SK-N-MC (cell line): Measurements from ENCODE around the gene RHOH.

Source experiments
- DNase-seq: peaks from one replicate; pipeline ENCODE4 v3.0.0-alpha.2; 2011; ENCODE audit warnings: low read depth, low spot score
- H3K27ac ChIP-seq: fragments of 200-600 bp; sonication (generic); 2 replicates; pipeline ENCODE4 v1.5.1; 2016; ENCODE audit warnings: mixed run types
- H3K36me3 ChIP-seq: fragments of 200-600 bp; sonication (generic); 2 replicates; pipeline ENCODE4 v1.6.1; 2017; ENCODE audit warnings: antibody characterized with exemption, low read length, mixed read lengths; ENCODE audit not compliant: insufficient read depth
- H3K4me3 ChIP-seq: fragments of 200-600 bp; sonication (generic); 2 replicates; pipeline ENCODE4 v1.5.1; 2016
- H3K9ac ChIP-seq: fragments of 200-600 bp; sonication (generic); 2 replicates; pipeline ENCODE4 v1.8.0; 2017; ENCODE audit warnings: mixed run types, mixed read lengths; ENCODE audit not compliant: insufficient read length
- H3K9me3 ChIP-seq: fragments of 200-600 bp; sonication (generic); 2 replicates; pipeline ENCODE4 v1.6.1; 2017; ENCODE audit warnings: low read depth, mild to moderate bottlenecking, antibody characterized with exemption, low read length, moderate library complexity, mixed read lengths
- EZH2 ChIP-seq: fragments of 200-600 bp; sonication (generic); IDR thresholded peaks from one replicate; pipeline ENCODE4 v1.6.1; 2017; ENCODE audit warnings: antibody characterized with exemption
- FOXP2 ChIP-seq: optimal IDR thresholded peaks from 2 replicates; pipeline ENCODE3; 2011; ENCODE audit warnings: mild to moderate bottlenecking, moderate library complexity; ENCODE audit not compliant: insufficient read depth; ENCODE audit errors: extremely low read length, control extremely low read depth
- POLR2AphosphoS5 ChIP-seq: IDR thresholded peaks from 2 replicates; pipeline ENCODE4 v1.6.1; 2012; ENCODE audit warnings: mild to moderate bottlenecking, low read depth, low read length, borderline replicate concordance

RHOH gene

DNA sequence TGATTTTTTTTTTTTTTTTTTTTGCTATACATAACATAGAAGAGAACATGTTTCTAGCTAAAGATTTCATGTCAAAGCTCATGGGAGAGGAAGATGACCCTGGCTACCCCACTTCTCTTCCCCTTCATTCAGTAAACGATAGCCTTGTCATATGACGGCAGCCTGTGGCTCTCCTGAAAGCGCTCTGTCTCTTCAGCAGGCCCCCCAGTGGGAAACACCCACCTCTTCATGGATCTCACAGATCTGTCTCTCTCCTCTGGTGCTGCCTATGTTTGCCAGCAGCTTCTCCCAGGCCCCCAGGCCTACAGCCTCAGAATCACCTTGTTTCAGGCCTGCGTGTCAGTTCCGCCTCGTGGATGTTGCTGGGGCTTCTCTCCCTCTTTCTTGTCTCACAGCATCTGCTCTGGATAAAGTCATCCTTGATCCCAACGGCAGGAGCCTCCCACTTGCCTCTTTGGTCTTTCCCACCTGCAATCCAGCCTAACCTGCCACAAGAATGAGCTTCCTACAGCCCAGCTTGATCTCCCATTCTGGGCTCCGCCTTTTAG is 34.6 kb downstream of the RHOH start:
- TF ChIP-seq POLR2AphosphoS5: no peak
- no peak for TF ChIP-seq FOXP2
- no peak for TF ChIP-seq EZH2
- no peaks in the 10 kb centered on the region for H3K9me3 ChIP-seq
- no peak overlapping the region for H3K9ac ChIP-seq
- no peak overlapping the region for H3K4me3 ChIP-seq
- no peak for DNase-seq
- peak overlapping the region; percentile 1; the same call in 1 of the 2 replicates for H3K27ac ChIP-seq
- peaks cover 51% of the 10 kb centered on the region for H3K36me3 ChIP-seq

DNA sequence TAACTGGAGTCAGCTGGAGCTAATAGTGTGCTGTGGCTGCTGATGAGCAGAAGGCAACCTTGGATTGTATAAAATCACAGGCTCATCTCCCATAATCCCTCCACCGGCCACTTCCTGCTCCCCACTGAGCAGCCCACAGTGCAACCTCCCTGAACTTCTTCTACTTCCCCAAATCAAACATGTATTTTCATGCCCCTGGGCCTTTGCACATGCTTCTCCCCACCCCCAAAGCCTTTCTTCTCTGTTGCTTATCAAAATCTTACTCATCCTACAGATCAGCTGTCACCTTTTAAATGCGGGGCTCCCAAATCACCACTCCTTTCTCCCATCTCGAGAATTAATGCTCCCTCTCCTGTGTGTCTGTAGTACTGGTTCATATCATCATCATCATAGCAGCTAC is 35.8 kb downstream of the RHOH start:
- Histone ChIP-seq H3K9me3 (no peaks in the 10 kb centered on the region), H3K4me3 (no peak overlapping the region), H3K9ac (no peak overlapping the region), H3K27ac (no peak overlapping the region), H3K36me3 (peaks cover 55% of the 10 kb centered on the region)
- no peak for DNase-seq
- TF ChIP-seq EZH2: no peak
- TF ChIP-seq POLR2AphosphoS5: no peak
- no peak for TF ChIP-seq FOXP2

DNA sequence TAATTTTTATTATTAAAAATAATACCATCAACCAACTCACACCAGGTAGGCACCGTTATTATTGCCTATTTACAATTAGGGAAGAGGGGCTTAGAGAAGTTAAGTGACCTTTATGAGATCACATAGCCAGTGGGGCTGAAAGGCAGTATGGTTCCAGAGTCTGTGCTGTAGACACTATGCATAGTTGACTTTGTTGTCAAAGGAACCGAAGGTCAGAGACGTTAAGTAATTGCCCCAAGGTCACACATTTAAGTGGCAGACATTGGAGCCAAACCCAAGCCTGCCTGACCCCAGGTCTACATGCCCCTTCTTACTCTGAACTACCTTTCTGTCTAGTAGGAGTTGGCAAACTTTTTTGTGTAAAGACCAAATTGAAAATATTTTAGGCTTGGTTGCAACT is 36.4 kb downstream of the RHOH start:
- Histone ChIP-seq H3K9ac (no peak overlapping the region), H3K9me3 (no peaks in the 10 kb centered on the region), H3K4me3 (no peak overlapping the region), H3K27ac (no peak overlapping the region), H3K36me3 (peaks cover 61% of the 10 kb centered on the region)
- TF ChIP-seq EZH2: no peak
- TF ChIP-seq POLR2AphosphoS5: no peak
- TF ChIP-seq FOXP2: no peak
- no peak for DNase-seq

GRCh38 chr4:40234519-40235039 is 37.7 kb downstream of the RHOH start:
- Histone ChIP-seq H3K9me3 (no peaks in the 10 kb centered on the region), H3K27ac (no peak overlapping the region), H3K36me3 (peaks cover 53% of the 10 kb centered on the region), H3K9ac (no peak overlapping the region), H3K4me3 (no peak overlapping the region)
- DNase-seq: no peak
- TF ChIP-seq POLR2AphosphoS5 (no peak), FOXP2 (no peak), EZH2 (no peak)

GRCh38 chr4:40238008-40238699 is 41.3 kb downstream of the RHOH start:
- H3K9ac ChIP-seq: no peak overlapping the region
- H3K4me3 ChIP-seq: no peak overlapping the region
- no peak for DNase-seq
- no peak for TF ChIP-seq FOXP2
- peaks cover 59% of the 10 kb centered on the region for H3K36me3 ChIP-seq
- no peaks in the 10 kb centered on the region for H3K9me3 ChIP-seq
- H3K27ac ChIP-seq: peak overlapping the region; percentile 61

- no peak overlapping the region for H3K4me3 ChIP-seq
- no peaks in the 10 kb centered on the region for H3K9me3 ChIP-seq
- no peak for DNase-seq
- H3K36me3 ChIP-seq: peaks cover 62% of the 10 kb centered on the region
- TF ChIP-seq FOXP2 (no peak), POLR2AphosphoS5 (no peak), EZH2 (no peak)
- H3K27ac ChIP-seq: peak overlapping the region; percentile 73
- no peak overlapping the region for H3K9ac ChIP-seq
Observed at GRCh38 chr4:40238700-40239548, 42.1 kb downstream of the RHOH start.

GRCh38 chr4:40240040-40240653 is 43.3 kb downstream of the RHOH start:
- Histone ChIP-seq H3K36me3 (peaks cover 65% of the 10 kb centered on the region), H3K9me3 (no peaks in the 10 kb centered on the region), H3K9ac (no peak overlapping the region), H3K4me3 (no peak overlapping the region), H3K27ac (0 out of 2 replicates have a peak overlapping the region, but pooled peaks have one; percentile 32)
- no peak for TF ChIP-seq EZH2
- TF ChIP-seq FOXP2: no peak
- TF ChIP-seq POLR2AphosphoS5: no peak
- DNase-seq: no peak

- DNase-seq: no peak
- no peaks in the 10 kb centered on the region for H3K9me3 ChIP-seq
- H3K27ac ChIP-seq: no peak overlapping the region
- TF ChIP-seq EZH2 (no peak), POLR2AphosphoS5 (no peak), FOXP2 (no peak)
- peaks cover 66% of the 10 kb centered on the region for H3K36me3 ChIP-seq
- H3K9ac ChIP-seq: no peak overlapping the region
- no peak overlapping the region for H3K4me3 ChIP-seq
Observed at GRCh38 chr4:40241026-40241425, 44.2 kb downstream of the RHOH start.
